Osteoblast (primary cell): ENCODE data around the gene TBX19. TPM values are rescaled to one million over a fixed set of nuclear protein-coding genes. Genes with fewer than 3 reads are reported as not detected.

Experiments
- DNase-seq: peaks from one replicate; pipeline ENCODE4 v3.0.0; 2011; ENCODE audit warnings: low spot score, mixed read lengths; ENCODE audit not compliant: insufficient read length; ENCODE audit errors: missing footprints
- H2AFZ ChIP-seq: 2 replicates; pipeline ENCODE4 v1.6.0; 2011; ENCODE audit warnings: mild to moderate bottlenecking, low read length
- H3K27ac ChIP-seq: 2 replicates; pipeline ENCODE4 v1.5.1; 2011; ENCODE audit warnings: mild to moderate bottlenecking, low read depth, low read length, moderate library complexity
- H3K27me3 ChIP-seq: 2 replicates; pipeline ENCODE4 v1.6.0; 2012; ENCODE audit warnings: mild to moderate bottlenecking, control low read depth, inconsistent platforms, low read length, moderate library complexity; ENCODE audit not compliant: insufficient read depth
- H3K36me3 ChIP-seq: 2 replicates; pipeline ENCODE4 v1.5.1; 2011; ENCODE audit warnings: mild to moderate bottlenecking, low read length, control low read depth, moderate library complexity; ENCODE audit not compliant: insufficient read depth
- H3K4me1 ChIP-seq: 2 replicates; pipeline ENCODE4 v1.5.1; 2011; ENCODE audit warnings: mild to moderate bottlenecking, low read length, control low read depth, moderate library complexity; ENCODE audit not compliant: insufficient read depth
- H3K4me2 ChIP-seq: 2 replicates; pipeline ENCODE4 v1.6.0; 2011; ENCODE audit warnings: mild to moderate bottlenecking, low read length; ENCODE audit not compliant: insufficient read depth
- H3K4me3 ChIP-seq: fragments of 200-600 bp; sonication (generic); 3 replicates; pipeline ENCODE4 v1.5.1; 2012; ENCODE audit warnings: mild to moderate bottlenecking, low read length, inconsistent platforms; ENCODE audit not compliant: insufficient read depth
- H3K79me2 ChIP-seq: 2 replicates; pipeline ENCODE4 v1.6.0; 2012; ENCODE audit warnings: mild to moderate bottlenecking, low read length, control low read depth, inconsistent platforms; ENCODE audit not compliant: insufficient read depth
- H3K9me3 ChIP-seq: 2 replicates; pipeline ENCODE4 v1.5.1; 2011; ENCODE audit warnings: low read depth, low read length, control low read depth
- H4K20me1 ChIP-seq: 2 replicates; pipeline ENCODE4 v1.6.0; 2012; ENCODE audit warnings: mild to moderate bottlenecking, low read length, control low read depth; ENCODE audit not compliant: insufficient read depth
- total RNA-seq: library from RNA; depleted of rRNA; stranded (reverse); fragments of >200 nt; gene quantifications from 2 replicates; pipeline ENCODE4 v1.2.3, GENCODE V29; 2012
- TF ChIP-seq, protein P1 (sequence below): IDR thresholded peaks from 2 replicates; pipeline ENCODE4 v1.5.1; 2011; ENCODE audit warnings: mild to moderate bottlenecking, low read depth, low read length, moderate library complexity; ENCODE audit errors: extremely low read depth

TBX19 gene
- total RNA-seq, 1 donor, result 1.1 TPM

DNA sequence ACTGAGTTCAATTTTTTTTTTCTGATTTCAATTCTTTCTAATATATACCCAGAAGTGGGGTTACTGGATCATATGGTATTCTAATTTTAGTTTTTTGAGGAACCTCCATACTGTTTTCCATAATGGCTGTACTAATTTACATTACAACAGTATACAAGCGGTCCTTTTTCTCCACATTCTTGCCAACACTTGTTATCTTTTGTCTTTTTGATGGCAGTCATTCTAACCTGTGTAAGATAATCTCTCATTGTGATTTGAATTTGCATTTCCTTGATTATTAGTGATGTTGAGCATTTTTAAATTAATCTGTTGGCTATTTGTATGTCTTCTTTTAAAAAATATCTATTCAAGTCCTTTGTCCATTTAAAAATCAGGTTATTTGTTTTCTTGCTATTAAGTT lies 21.1 kb upstream of the TBX19 start:
- H3K79me2 ChIP-seq, result peaks cover 6% of the 10 kb centered on the region
- no peak overlapping the region for H3K27ac ChIP-seq
- H3K4me2 ChIP-seq, result no peak overlapping the region

DNA sequence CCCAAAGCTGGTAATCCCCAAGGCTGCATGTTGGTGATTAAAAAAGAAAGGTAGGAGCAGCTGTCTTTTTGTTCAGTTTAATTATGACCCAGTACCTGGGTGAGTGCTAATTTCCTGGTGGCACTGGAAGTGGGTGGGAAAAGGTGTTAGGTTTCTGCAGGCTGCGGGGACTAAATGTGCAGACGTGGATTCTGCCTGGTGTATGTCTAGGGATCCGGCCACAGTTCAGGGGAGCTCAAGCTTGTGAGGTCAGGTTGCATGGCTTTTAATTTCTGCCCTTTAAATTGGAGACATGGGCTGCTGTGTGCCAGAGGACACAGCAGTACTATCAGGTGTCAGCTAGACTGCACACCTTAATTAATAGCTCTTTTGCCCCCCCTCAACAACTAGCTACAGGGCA lies 20.3 kb upstream of the TBX19 start:
- no peaks in the 10 kb centered on the region for H3K9me3 ChIP-seq
- H3K4me3 ChIP-seq, result no peak overlapping the region
- peaks cover 16% of the 10 kb centered on the region for H3K4me1 ChIP-seq
- DNase-seq, result no peak
- H3K4me2 ChIP-seq, result no peak overlapping the region
- H2AFZ ChIP-seq, result no peak overlapping the region
- H3K27me3 ChIP-seq, result no peaks in the 10 kb centered on the region
- no peaks in the 10 kb centered on the region for H3K36me3 ChIP-seq
- H4K20me1 ChIP-seq, result peaks cover 12% of the 10 kb centered on the region
- no peak overlapping the region for H3K27ac ChIP-seq
- H3K79me2 ChIP-seq, result peaks cover 6% of the 10 kb centered on the region
- TF ChIP-seq, protein P1, sequence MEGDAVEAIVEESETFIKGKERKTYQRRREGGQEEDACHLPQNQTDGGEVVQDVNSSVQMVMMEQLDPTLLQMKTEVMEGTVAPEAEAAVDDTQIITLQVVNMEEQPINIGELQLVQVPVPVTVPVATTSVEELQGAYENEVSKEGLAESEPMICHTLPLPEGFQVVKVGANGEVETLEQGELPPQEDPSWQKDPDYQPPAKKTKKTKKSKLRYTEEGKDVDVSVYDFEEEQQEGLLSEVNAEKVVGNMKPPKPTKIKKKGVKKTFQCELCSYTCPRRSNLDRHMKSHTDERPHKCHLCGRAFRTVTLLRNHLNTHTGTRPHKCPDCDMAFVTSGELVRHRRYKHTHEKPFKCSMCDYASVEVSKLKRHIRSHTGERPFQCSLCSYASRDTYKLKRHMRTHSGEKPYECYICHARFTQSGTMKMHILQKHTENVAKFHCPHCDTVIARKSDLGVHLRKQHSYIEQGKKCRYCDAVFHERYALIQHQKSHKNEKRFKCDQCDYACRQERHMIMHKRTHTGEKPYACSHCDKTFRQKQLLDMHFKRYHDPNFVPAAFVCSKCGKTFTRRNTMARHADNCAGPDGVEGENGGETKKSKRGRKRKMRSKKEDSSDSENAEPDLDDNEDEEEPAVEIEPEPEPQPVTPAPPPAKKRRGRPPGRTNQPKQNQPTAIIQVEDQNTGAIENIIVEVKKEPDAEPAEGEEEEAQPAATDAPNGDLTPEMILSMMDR, result no peak

More for the DNA sequence above, 21.1 kb upstream of the TBX19 start:
- peaks cover 16% of the 10 kb centered on the region for H3K4me1 ChIP-seq
- TF ChIP-seq, protein P1, result no peak
- H3K9me3 ChIP-seq, result no peaks in the 10 kb centered on the region
- H2AFZ ChIP-seq, result no peak overlapping the region
- H3K27me3 ChIP-seq, result no peaks in the 10 kb centered on the region
- H3K36me3 ChIP-seq, result no peaks in the 10 kb centered on the region
- DNase-seq, result no peak
- no peak overlapping the region for H3K4me3 ChIP-seq
- peaks cover 10% of the 10 kb centered on the region for H4K20me1 ChIP-seq

DNA sequence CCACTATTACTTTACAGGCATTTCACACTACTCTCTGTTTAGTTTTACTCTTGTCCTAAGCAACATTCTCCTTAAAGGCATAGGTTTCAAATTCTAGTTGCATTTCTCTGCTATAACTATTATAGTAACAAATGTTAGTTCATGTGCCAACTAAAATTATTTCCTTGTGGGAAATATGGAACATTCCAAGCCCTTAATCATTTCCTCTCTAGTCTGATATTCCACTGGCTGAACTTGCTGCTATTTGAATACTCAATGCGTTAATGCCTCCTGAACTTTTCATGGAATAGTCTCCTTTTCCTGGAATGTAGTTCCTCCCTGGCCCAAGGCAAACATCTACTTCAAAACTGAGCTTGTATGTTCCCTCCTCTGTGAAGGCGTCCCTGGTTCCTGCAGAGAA lies 19.3 kb upstream of the TBX19 start:
- no peaks in the 10 kb centered on the region for H3K9me3 ChIP-seq
- H2AFZ ChIP-seq, result peak overlapping the region; percentile 46
- H3K36me3 ChIP-seq, result no peaks in the 10 kb centered on the region
- TF ChIP-seq, protein P1, result no peak
- peak overlapping the region; percentile 38 for H3K27ac ChIP-seq
- H3K79me2 ChIP-seq, result peaks cover 6% of the 10 kb centered on the region
- peaks cover 12% of the 10 kb centered on the region for H4K20me1 ChIP-seq
- H3K4me3 ChIP-seq, result peak overlapping the region; percentile 41
- no peaks in the 10 kb centered on the region for H3K27me3 ChIP-seq
- DNase-seq, result peak; percentile 25
- H3K4me2 ChIP-seq, result peak overlapping the region; percentile 68
- H3K4me1 ChIP-seq, result peaks cover 16% of the 10 kb centered on the region

DNA sequence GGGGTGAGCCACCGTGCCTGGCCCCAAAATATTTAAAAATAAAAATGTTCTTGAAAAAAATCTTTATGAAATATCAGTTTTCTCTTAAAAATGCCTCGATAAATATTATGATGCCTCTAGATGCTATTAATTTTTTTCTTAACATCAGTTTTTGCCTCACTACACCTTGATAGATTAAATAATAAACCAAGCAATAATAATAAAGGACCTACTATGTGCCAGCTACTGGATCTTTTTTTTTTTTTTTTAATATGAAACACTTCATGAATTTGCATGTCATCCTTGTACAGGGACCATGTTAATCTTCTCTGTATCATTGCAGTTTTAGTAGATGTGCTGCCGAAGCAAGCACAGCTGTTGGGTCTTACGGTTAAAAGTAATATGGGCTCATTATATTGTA lies 17.5 kb upstream of the TBX19 start:
- no peak for DNase-seq
- peaks cover 16% of the 10 kb centered on the region for H3K4me1 ChIP-seq
- H3K27me3 ChIP-seq, result no peaks in the 10 kb centered on the region
- peaks cover 12% of the 10 kb centered on the region for H4K20me1 ChIP-seq
- no peak overlapping the region for H3K4me3 ChIP-seq
- no peaks in the 10 kb centered on the region for H3K9me3 ChIP-seq
- H3K4me2 ChIP-seq, result no peak overlapping the region
- H3K27ac ChIP-seq, result no peak overlapping the region
- H3K36me3 ChIP-seq, result no peaks in the 10 kb centered on the region
- no peak overlapping the region for H2AFZ ChIP-seq
- H3K79me2 ChIP-seq, result peaks cover 4% of the 10 kb centered on the region
- TF ChIP-seq, protein P1, result no peak
